ENCODE results near the gene GPR108. TPM values are rescaled to one million over a fixed set of nuclear protein-coding genes. Genes with fewer than 3 reads are reported as not detected.

GPR108 gene
- total and polyA plus RNA-seq, 5 donors from 2014 or later, result 60.7 to 98.8 (median 86.2) TPM

GRCh38 chr19:6683971-6684370, 53.4 kb downstream of the GPR108 start:
- peaks cover 0 to 12% (median 3%) of the 10 kb centered on the region in 4 donors for H3K4me1 Mint-ChIP-seq
- peaks cover 0 to 6% (median 0%) of the 10 kb centered on the region in 7 donors for H3K9me3 Mint-ChIP-seq
- no peak overlapping the region for H3K27ac Mint-ChIP-seq
- no peaks in the 10 kb centered on the region for H3K27me3 Mint-ChIP-seq
- Histone ChIP-seq H3K36me3 (ENCODE audit: control insufficient read depth, insufficient read depth, low read length) (no peaks in the 10 kb centered on the region), H3K27me3 (ENCODE audit: control insufficient read depth, insufficient read depth, low read length) (no peaks in the 10 kb centered on the region), H3K9me3 (ENCODE audit: control insufficient read depth in 2 of 2, low read length in 2 of 2) (no peaks in the 10 kb centered on the region), H3K4me3 (ENCODE audit: low read depth, low read length) (no peak overlapping the region), H3K27ac (ENCODE audit: insufficient read depth, low read length, poor library complexity, severe bottlenecking) (no peak overlapping the region), H3K4me1 (ENCODE audit: control insufficient read depth, insufficient read depth, low read length, poor library complexity, severe bottlenecking) (no peaks in the 10 kb centered on the region)
- DNase-seq (no peak), ATAC-seq (ENCODE audit: low read depth in 2 of 2) (no peak)
- no peaks in the 10 kb centered on the region for H3K36me3 Mint-ChIP-seq
- H3K4me3 Mint-ChIP-seq, result no peak overlapping the region

- Mint-ChIP-seq H3K27ac (no peak overlapping the region), H3K27me3 (no peaks in the 10 kb centered on the region), H3K36me3 (no peaks in the 10 kb centered on the region), H3K4me1 (peaks cover 2 to 25% (median 8%) of the 10 kb centered on the region in 4 donors), H3K4me3 (no peak overlapping the region), H3K9me3 (peaks cover 0 to 6% (median 0%) of the 10 kb centered on the region in 7 donors)
- H3K4me1 ChIP-seq (ENCODE audit: control insufficient read depth, insufficient read depth, low read length, poor library complexity, severe bottlenecking), result peaks cover 3% of the 10 kb centered on the region
- H3K9me3 ChIP-seq (ENCODE audit: control insufficient read depth in 2 of 2, low read length in 2 of 2), result no peaks in the 10 kb centered on the region
- H3K36me3 ChIP-seq (ENCODE audit: control insufficient read depth, insufficient read depth, low read length), result no peaks in the 10 kb centered on the region
- H3K27me3 ChIP-seq (ENCODE audit: control insufficient read depth, insufficient read depth, low read length), result no peaks in the 10 kb centered on the region
- no peak overlapping the region for H3K27ac ChIP-seq (ENCODE audit: insufficient read depth, low read length, poor library complexity, severe bottlenecking)
- ATAC-seq (ENCODE audit: low read depth in 2 of 2), result no peak
- no peak for DNase-seq
- no peak overlapping the region for H3K4me3 ChIP-seq (ENCODE audit: low read depth, low read length)
Measured at GRCh38 chr19:6682607-6683128, 54.7 kb downstream of the GPR108 start.

GRCh38 chr19:6680141-6680540, 57.2 kb downstream of the GPR108 start:
- H3K4me3 ChIP-seq (ENCODE audit: low read depth, low read length), result no peak overlapping the region
- H3K36me3 Mint-ChIP-seq, result no peaks in the 10 kb centered on the region
- no peaks in the 10 kb centered on the region for H3K9me3 ChIP-seq (ENCODE audit: control insufficient read depth in 2 of 2, low read length in 2 of 2)
- H3K4me3 Mint-ChIP-seq, result no peak overlapping the region
- peaks cover 18% of the 10 kb centered on the region for H3K4me1 ChIP-seq (ENCODE audit: control insufficient read depth, insufficient read depth, low read length, poor library complexity, severe bottlenecking)
- no peaks in the 10 kb centered on the region for H3K36me3 ChIP-seq (ENCODE audit: control insufficient read depth, insufficient read depth, low read length)
- peaks cover 19 to 44% (median 22%) of the 10 kb centered on the region in 4 donors for H3K4me1 Mint-ChIP-seq
- peaks cover 0 to 9% (median 0%) of the 10 kb centered on the region in 7 donors for H3K9me3 Mint-ChIP-seq
- H3K27me3 Mint-ChIP-seq, result no peaks in the 10 kb centered on the region
- ATAC-seq (ENCODE audit: low read depth in 2 of 2), result no peak
- H3K27ac ChIP-seq (ENCODE audit: insufficient read depth, low read length, poor library complexity, severe bottlenecking), result no peak overlapping the region
- DNase-seq, result no peak
- H3K27ac Mint-ChIP-seq, result peak overlapping the region in 1 of 3 donors; percentile 14
- H3K27me3 ChIP-seq (ENCODE audit: control insufficient read depth, insufficient read depth, low read length), result no peaks in the 10 kb centered on the region

Other genes with a start within 250 kb of the GPR108 start
- gene TUBB4A, start 235.3 kb downstream of the GPR108 start, total RNA-seq, result 1.3 TPM
- 1 to 10 TPM in 1 of 4 donors, under 1 TPM in 1, not detected in 2; 0.36 to 1.0 TPM for gene TUBB4A, start 235.3 kb downstream of the GPR108 start, polyA plus RNA-seq
- 4.5 TPM for gene TNFSF9, start 206.6 kb downstream of the GPR108 start, total RNA-seq
- gene TNFSF9, start 206.6 kb downstream of the GPR108 start, polyA plus RNA-seq, result 1 to 10 TPM in 1 of 4 donors, under 1 TPM in 3; 0.38 to 2.6 (median 0.50) TPM
- 24.3 TPM for gene CD70, start 146.4 kb downstream of the GPR108 start, total RNA-seq
- 10 to 100 TPM; 10.0 to 27.2 (median 17.7) TPM for gene CD70, start 146.4 kb downstream of the GPR108 start, polyA plus RNA-seq
- 8.4 TPM for gene TNFSF14, start 67.4 kb downstream of the GPR108 start, total RNA-seq
- 1 to 10 TPM; 2.6 to 8.9 (median 5.4) TPM for gene TNFSF14, start 67.4 kb downstream of the GPR108 start, polyA plus RNA-seq
- gene C3, start 16.9 kb downstream of the GPR108 start, total RNA-seq, result not detected
- gene C3, start 16.9 kb downstream of the GPR108 start, polyA plus RNA-seq, result not detected
- gene TRIP10, start 2.1 kb upstream of the GPR108 start, total RNA-seq, result 2.6 TPM
- under 1 TPM in 3 of 4 donors, not detected in 1; 0.37 to 0.51 (median 0.38) TPM for gene TRIP10, start 2.1 kb upstream of the GPR108 start, polyA plus RNA-seq
- 46.2 TPM for gene SH2D3A, start 29.9 kb upstream of the GPR108 start, total RNA-seq
- gene SH2D3A, start 29.9 kb upstream of the GPR108 start, polyA plus RNA-seq, result 10 to 100 TPM; 19.5 to 26.5 (median 22.1) TPM
- gene VAV1, start 35.1 kb upstream of the GPR108 start, total RNA-seq, result 117 TPM
- 10 to 100 TPM; 14.8 to 24.2 (median 21.8) TPM for gene VAV1, start 35.1 kb upstream of the GPR108 start, polyA plus RNA-seq
- gene ADGRE1, start 150.0 kb upstream of the GPR108 start, total RNA-seq, result 2.4 TPM
- gene ADGRE1, start 150.0 kb upstream of the GPR108 start, polyA plus RNA-seq, result 1 to 10 TPM in 3 of 4 donors, under 1 TPM in 1; 0.92 to 2.0 (median 1.2) TPM

Measured in CD4-positive, CD25-positive, alpha-beta regulatory T cell (primary cell).